HepG2 (cell line): ENCODE data around the gene LIMK2. TPM values are rescaled to one million over a fixed set of nuclear protein-coding genes. Genes with fewer than 3 reads are reported as not detected.

Experiments
- GATAD1 ChIP-seq: IDR thresholded peaks from 2 replicates; pipeline ENCODE4 v1.6.1; 2016; ENCODE audit warnings: missing genetic modification reagents, missing compliant biosample characterization
- GPN1 ChIP-seq: sonication (generic); formaldehyde crosslinking; IDR thresholded peaks from 2 replicates; pipeline ENCODE4 v1.5.1; 2020; ENCODE audit warnings: missing genetic modification reagents, borderline replicate concordance
- HMG20B ChIP-seq: conservative IDR thresholded peaks from 2 replicates; pipeline ENCODE4 v1.6.1; 2016; ENCODE audit warnings: missing genetic modification reagents, missing compliant biosample characterization
- MIER3 ChIP-seq: IDR thresholded peaks from 2 replicates; pipeline ENCODE4 v1.6.1; 2016; ENCODE audit warnings: missing compliant biosample characterization, borderline replicate concordance
- RCOR2 ChIP-seq: IDR thresholded peaks from 2 replicates; pipeline ENCODE4 v1.6.1; 2016; ENCODE audit warnings: missing biosample characterization, missing genetic modification reagents
- RFX1 ChIP-seq: fragments of 450-650 bp; IDR thresholded peaks from 2 replicates; pipeline ENCODE4 v1.6.1; 2017
- RXRB ChIP-seq: IDR thresholded peaks from 2 replicates; pipeline ENCODE4 v1.6.1; 2016; ENCODE audit warnings: borderline replicate concordance, missing genetic modification reagents, missing compliant biosample characterization
- TEAD3 ChIP-seq: optimal IDR thresholded peaks from 2 replicates; pipeline ENCODE3; 2016; ENCODE audit warnings: borderline replicate concordance
- ZIK1 ChIP-seq: sonication (generic); formaldehyde crosslinking; IDR thresholded peaks from 2 replicates; pipeline ENCODE4 v1.5.0; 2020; ENCODE audit warnings: mild to moderate bottlenecking, low read depth, missing genetic modification reagents, borderline replicate concordance
- ZNF747 ChIP-seq: sonication (generic); formaldehyde crosslinking; IDR thresholded peaks from 2 replicates; pipeline ENCODE4 v1.8.1; 2023; ENCODE audit warnings: missing genetic modification reagents, mild to moderate bottlenecking, borderline replicate concordance
- polyA plus RNA-seq, 8 experiments: library from polyadenylated mRNA; depleted of rRNA in 3 of 8; stranded (reverse) in 7 of 8; unstranded in 1 of 8; fragments of >200 nt; fragmentation: Illumina TruSeq in 4 of 8; extraction: Trizol in 4 of 8; gene quantifications; 2 replicates each; pipeline versions ENCODE4 v1.2.1 to v1.2.3, GENCODE V29; 2011 to 2016; ENCODE audit warnings: low read depth in 4 of 8, missing spikeins in 1 of 8, mixed read lengths in 1 of 8; ENCODE audit not compliant: insufficient read depth in 1 of 8
- total RNA-seq, 5 experiments: library from RNA; depleted of rRNA; stranded (reverse); fragments of >200 nt; fragmentation: Illumina TruSeq; extraction: Trizol; gene quantifications; 2 replicates each; pipeline ENCODE4 v1.2.3, GENCODE V29; 2016; ENCODE audit warnings: low read depth in 1 of 5
- TF ChIP-seq, protein P1 (sequence below): sonication (generic); formaldehyde crosslinking; conservative IDR thresholded peaks from 2 replicates; pipeline ENCODE4 v1.8.1; 2023; ENCODE audit warnings: missing genetic modification reagents
- TF ChIP-seq, protein P2 (sequence below): sonication (generic); formaldehyde crosslinking; IDR thresholded peaks from 2 replicates; pipeline ENCODE4 v1.4.0; 2020; ENCODE audit warnings: missing genetic modification reagents, borderline replicate concordance
- TF ChIP-seq, protein P3 (sequence below): IDR thresholded peaks from 2 replicates; pipeline ENCODE4 v1.6.1; 2016; ENCODE audit warnings: mild to moderate bottlenecking, missing biosample characterization, missing genetic modification reagents
- TF ChIP-seq, protein P4 (sequence below): sonication (generic); formaldehyde crosslinking; IDR thresholded peaks from 2 replicates; pipeline ENCODE4 v1.4.0; 2020; ENCODE audit warnings: missing genetic modification reagents
- TF ChIP-seq, protein P5 (sequence below): IDR thresholded peaks from 2 replicates; pipeline ENCODE4 v1.6.1; 2016; ENCODE audit warnings: low read depth
- TF ChIP-seq, protein P6 (sequence below): sonication (generic); formaldehyde crosslinking; conservative IDR thresholded peaks from 2 replicates; pipeline ENCODE4 v1.4.0; 2020; ENCODE audit warnings: missing genetic modification reagents

LIMK2 gene
- total and polyA plus RNA-seq, 2 of the 13 experiments (the other 11 are each of a cell fraction or from before 2014, with no cell fraction given): 20.9 to 29.8 TPM

DNA sequence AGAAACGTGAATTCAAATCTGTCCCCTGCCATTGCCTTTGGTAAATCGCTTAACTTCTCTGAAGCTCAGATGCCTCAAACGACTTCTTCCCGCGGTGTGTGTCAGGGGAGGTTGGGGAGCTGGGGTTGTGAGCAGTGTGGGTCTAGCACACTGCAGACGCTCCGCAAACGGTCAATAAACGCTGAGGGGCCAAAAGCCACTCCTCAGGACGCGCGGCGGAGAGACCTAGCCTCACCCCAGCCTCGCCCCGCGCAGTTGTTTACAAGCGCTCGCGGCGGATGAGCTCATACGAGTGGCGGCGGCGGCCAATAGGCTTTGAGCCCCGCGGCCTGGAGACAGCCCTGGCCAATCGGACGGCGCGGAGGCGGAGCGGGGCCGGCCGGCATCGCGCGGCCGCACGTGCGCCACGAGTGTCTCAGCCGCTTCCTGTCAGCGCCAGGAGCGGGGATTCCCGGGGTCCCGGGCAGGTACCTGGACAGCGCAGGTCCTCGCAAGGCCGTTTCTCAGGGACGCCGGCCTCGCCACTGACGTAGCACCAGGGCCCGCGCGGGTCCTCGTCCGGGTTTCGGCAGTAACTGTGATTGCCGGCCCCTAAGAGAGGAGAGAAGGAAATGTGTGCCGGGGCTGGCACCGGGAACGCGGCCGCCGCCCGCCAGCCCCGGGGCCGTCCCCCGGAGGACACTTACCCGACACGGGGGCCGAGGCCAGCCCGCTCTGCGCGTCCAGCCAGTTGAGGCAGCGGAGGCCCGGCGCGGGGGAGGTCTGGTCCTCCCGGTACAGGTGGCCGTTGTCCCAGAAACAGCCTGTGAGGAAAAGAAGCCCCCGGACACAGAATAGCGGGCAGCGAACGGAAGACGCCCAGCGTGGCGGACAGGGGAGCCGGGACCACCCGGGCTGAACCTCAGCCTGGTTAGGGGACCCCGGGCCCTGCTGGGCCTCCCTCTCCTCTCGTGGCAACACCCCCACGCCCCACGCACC lies 78.7 kb downstream of the LIMK2 start (continued):
- TF ChIP-seq, protein P1, sequence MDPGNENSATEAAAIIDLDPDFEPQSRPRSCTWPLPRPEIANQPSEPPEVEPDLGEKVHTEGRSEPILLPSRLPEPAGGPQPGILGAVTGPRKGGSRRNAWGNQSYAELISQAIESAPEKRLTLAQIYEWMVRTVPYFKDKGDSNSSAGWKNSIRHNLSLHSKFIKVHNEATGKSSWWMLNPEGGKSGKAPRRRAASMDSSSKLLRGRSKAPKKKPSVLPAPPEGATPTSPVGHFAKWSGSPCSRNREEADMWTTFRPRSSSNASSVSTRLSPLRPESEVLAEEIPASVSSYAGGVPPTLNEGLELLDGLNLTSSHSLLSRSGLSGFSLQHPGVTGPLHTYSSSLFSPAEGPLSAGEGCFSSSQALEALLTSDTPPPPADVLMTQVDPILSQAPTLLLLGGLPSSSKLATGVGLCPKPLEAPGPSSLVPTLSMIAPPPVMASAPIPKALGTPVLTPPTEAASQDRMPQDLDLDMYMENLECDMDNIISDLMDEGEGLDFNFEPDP: no peak; the same call in 1 of the 2 replicates
- TF ChIP-seq, protein P2, sequence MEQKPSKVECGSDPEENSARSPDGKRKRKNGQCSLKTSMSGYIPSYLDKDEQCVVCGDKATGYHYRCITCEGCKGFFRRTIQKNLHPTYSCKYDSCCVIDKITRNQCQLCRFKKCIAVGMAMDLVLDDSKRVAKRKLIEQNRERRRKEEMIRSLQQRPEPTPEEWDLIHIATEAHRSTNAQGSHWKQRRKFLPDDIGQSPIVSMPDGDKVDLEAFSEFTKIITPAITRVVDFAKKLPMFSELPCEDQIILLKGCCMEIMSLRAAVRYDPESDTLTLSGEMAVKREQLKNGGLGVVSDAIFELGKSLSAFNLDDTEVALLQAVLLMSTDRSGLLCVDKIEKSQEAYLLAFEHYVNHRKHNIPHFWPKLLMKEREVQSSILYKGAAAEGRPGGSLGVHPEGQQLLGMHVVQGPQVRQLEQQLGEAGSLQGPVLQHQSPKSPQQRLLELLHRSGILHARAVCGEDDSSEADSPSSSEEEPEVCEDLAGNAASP (CRISPR knock-in tag): peak; percentile 91
- TF ChIP-seq MIER3 (CRISPR knock-in tag) (no peak), RFX1 (no peak), ZIK1 (CRISPR knock-in tag) (peak; percentile 89), RXRB (peak; percentile 70; the same call in 1 of the 2 replicates), TEAD3 (CRISPR knock-in tag) (peak; percentile 46), ZNF747 (CRISPR knock-in tag) (peak; percentile 89), HMG20B (no peak), GATAD1 (CRISPR knock-in tag) (peak; percentile 68), RCOR2 (CRISPR knock-in tag) (no peak), GPN1 (CRISPR knock-in tag) (no peak)
- TF ChIP-seq, protein P3, sequence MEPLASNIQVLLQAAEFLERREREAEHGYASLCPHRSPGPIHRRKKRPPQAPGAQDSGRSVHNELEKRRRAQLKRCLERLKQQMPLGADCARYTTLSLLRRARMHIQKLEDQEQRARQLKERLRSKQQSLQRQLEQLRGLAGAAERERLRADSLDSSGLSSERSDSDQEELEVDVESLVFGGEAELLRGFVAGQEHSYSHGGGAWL (CRISPR knock-in tag): peak; percentile 99
- TF ChIP-seq, protein P4, sequence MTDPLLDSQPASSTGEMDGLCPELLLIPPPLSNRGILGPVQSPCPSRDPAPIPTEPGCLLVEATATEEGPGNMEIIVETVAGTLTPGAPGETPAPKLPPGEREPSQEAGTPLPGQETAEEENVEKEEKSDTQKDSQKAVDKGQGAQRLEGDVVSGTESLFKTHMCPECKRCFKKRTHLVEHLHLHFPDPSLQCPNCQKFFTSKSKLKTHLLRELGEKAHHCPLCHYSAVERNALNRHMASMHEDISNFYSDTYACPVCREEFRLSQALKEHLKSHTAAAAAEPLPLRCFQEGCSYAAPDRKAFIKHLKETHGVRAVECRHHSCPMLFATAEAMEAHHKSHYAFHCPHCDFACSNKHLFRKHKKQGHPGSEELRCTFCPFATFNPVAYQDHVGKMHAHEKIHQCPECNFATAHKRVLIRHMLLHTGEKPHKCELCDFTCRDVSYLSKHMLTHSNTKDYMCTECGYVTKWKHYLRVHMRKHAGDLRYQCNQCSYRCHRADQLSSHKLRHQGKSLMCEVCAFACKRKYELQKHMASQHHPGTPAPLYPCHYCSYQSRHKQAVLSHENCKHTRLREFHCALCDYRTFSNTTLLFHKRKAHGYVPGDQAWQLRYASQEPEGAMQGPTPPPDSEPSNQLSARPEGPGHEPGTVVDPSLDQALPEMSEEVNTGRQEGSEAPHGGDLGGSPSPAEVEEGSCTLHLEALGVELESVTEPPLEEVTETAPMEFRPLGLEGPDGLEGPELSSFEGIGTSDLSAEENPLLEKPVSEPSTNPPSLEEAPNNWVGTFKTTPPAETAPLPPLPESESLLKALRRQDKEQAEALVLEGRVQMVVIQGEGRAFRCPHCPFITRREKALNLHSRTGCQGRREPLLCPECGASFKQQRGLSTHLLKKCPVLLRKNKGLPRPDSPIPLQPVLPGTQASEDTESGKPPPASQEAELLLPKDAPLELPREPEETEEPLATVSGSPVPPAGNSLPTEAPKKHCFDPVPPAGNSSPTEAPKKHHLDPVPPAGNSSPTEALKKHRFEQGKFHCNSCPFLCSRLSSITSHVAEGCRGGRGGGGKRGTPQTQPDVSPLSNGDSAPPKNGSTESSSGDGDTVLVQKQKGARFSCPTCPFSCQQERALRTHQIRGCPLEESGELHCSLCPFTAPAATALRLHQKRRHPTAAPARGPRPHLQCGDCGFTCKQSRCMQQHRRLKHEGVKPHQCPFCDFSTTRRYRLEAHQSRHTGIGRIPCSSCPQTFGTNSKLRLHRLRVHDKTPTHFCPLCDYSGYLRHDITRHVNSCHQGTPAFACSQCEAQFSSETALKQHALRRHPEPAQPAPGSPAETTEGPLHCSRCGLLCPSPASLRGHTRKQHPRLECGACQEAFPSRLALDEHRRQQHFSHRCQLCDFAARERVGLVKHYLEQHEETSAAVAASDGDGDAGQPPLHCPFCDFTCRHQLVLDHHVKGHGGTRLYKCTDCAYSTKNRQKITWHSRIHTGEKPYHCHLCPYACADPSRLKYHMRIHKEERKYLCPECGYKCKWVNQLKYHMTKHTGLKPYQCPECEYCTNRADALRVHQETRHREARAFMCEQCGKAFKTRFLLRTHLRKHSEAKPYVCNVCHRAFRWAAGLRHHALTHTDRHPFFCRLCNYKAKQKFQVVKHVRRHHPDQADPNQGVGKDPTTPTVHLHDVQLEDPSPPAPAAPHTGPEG: 0 out of 2 replicates have a peak, but pooled peaks have one; percentile 49
- TF ChIP-seq, protein P5, sequence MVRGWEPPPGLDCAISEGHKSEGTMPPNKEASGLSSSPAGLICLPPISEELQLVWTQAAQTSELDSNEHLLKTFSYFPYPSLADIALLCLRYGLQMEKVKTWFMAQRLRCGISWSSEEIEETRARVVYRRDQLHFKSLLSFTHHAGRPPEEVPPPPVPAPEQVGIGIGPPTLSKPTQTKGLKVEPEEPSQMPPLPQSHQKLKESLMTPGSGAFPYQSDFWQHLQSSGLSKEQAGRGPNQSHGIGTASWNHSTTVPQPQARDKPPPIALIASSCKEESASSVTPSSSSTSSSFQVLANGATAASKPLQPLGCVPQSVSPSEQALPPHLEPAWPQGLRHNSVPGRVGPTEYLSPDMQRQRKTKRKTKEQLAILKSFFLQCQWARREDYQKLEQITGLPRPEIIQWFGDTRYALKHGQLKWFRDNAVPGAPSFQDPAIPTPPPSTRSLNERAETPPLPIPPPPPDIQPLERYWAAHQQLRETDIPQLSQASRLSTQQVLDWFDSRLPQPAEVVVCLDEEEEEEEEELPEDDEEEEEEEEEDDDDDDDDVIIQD (CRISPR knock-in tag): peak; percentile 63; the same call in 1 of the 2 replicates
- TF ChIP-seq, protein P6, sequence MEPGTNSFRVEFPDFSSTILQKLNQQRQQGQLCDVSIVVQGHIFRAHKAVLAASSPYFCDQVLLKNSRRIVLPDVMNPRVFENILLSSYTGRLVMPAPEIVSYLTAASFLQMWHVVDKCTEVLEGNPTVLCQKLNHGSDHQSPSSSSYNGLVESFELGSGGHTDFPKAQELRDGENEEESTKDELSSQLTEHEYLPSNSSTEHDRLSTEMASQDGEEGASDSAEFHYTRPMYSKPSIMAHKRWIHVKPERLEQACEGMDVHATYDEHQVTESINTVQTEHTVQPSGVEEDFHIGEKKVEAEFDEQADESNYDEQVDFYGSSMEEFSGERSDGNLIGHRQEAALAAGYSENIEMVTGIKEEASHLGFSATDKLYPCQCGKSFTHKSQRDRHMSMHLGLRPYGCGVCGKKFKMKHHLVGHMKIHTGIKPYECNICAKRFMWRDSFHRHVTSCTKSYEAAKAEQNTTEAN (CRISPR knock-in tag): peak; percentile 76; the same call in 1 of the 2 replicates
